ENCODE results near the gene SLC8A1.

DNA sequence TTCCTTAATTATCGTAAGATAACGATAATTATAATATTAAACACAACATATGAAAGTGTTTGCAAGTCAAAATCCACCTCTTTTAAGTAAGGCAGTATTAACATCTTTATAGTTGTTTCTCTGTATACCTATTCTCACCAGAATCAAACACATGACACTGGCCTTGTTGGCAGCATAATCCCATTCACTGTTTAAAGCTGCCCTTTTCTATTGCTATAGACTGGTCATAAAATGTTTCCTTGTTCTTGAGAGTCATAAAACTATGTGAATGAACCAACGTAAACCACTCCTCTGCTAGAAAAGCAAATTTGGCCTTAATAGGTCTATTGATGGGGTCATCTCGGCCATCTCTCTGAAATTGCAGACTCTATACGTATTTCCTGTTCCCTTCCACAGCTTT is 293.1 kb downstream of the SLC8A1 start:
- TF ChIP-seq POLR2A (IDR thresholded peaks at IDR 0.05): no peak
- TF ChIP-seq, protein P1, sequence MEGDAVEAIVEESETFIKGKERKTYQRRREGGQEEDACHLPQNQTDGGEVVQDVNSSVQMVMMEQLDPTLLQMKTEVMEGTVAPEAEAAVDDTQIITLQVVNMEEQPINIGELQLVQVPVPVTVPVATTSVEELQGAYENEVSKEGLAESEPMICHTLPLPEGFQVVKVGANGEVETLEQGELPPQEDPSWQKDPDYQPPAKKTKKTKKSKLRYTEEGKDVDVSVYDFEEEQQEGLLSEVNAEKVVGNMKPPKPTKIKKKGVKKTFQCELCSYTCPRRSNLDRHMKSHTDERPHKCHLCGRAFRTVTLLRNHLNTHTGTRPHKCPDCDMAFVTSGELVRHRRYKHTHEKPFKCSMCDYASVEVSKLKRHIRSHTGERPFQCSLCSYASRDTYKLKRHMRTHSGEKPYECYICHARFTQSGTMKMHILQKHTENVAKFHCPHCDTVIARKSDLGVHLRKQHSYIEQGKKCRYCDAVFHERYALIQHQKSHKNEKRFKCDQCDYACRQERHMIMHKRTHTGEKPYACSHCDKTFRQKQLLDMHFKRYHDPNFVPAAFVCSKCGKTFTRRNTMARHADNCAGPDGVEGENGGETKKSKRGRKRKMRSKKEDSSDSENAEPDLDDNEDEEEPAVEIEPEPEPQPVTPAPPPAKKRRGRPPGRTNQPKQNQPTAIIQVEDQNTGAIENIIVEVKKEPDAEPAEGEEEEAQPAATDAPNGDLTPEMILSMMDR (IDR thresholded peaks at IDR 0.05): no peak
- TF ChIP-seq EP300 (IDR thresholded peaks at IDR 0.05): no peak
- no peak for TF ChIP-seq POLR2AphosphoS5 (IDR thresholded peaks at IDR 0.05)

Measured in upper lobe of left lung (tissue), 4 donors.